DMS153 treated with DMSO at 0.1 percent for 48 hours (cell line): Measurements from ENCODE around the gene SHISA4.
"Not testable (repeated sequence)": the region's sequence is repeated elsewhere in the genome, so short reads cannot be mapped to it uniquely, and the experiment has no call there.

Experiments
- DNase-seq: peaks from one replicate; lab custom pipeline; 2025; ENCODE audit not compliant: unreplicated experiment; lab: John Stamatoyannopoulos, UW

SHISA4 gene

DNA sequence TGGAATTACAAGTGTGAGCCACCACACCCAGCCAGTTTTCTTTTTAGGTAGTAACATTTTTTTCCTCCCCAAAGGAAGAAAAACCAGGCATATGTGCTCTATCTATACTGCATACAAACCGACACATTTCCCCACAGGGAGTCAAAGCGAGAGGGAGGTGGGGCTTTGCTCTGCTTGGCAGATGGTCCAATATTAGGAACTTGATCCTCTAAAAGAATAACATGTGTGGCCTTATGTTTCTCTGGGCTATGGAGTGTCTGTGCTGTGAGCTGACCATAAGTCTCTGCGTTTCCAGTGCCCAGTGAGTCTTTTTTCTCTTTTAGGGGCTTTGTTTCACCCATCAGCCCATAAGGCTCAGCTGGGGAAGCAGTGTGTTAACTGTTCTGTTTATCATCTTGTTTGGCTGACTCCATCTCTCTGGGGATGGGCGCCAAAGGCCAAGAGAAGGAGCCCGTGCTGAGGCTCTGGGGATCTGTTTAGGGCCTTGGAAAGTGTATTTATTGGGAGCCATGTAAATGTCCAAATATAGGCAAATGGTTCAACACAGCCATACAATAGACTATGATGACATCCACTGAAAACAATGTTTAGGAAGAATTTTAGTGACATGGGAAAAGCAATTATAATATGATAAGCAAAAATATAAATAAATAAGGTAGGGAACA lies 37.4 kb downstream of the SHISA4 start:
- no peak for DNase-seq

DNA sequence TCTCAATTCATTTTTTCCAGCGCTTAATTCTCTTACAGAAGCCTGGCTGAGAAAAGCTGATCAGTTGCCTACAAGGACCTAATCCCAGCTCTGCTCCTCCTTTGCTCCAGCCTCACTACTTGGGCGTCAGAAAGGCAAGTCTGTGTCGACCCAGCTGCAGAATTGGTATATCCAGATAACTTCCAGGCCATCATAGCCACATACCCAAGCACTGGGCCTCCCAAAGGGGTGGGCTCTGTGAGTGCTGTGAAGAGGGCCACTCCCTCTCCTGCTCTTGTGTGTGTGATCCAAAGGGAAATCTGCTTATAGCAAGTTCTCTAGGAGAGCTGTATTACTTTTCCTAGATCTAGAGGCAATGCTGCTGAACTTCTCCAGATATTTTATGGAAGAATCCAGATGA lies 39.6 kb downstream of the SHISA4 start:
- DNase-seq = no peak

DNA sequence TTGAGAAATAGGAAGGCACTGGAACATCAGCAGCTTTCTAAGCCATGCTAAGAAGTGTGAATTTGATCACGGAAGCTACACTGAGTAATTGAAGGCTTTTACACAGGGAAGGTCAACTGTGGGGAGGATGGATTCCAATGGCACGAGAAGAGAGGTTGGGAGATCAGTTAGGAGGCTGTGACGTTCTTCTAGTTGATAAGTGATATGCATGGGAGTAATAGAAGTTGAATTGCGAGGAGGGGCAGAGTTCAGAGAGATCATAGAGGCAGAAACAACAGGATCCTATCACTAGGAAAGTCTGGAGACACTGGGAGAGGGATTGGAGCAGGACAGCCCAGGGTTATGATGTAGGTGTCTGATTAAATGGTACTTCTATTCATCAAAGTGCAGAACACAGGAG lies 41.4 kb downstream of the SHISA4 start:
- DNase-seq = no peak

DNA sequence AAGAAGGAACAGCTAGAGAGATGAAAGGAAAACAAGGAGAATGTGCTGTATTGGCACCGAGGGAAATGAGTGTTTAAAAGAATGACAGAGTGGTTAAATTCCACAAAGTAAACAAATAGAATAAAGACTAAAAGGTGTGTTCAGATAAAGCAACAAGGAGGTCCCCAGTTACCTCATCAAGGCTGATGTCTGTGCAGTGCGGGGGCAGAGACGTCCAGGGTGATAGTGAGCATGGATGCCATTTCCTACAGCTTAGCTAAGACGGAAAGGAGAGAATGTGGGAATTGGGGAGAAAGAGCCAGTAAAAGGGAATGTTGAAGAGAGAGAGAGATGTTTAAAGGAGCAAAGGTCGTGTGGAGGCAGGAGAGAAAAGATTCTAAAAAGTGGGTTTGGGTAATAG lies 42.1 kb downstream of the SHISA4 start:
- DNase-seq = no peak

DNA sequence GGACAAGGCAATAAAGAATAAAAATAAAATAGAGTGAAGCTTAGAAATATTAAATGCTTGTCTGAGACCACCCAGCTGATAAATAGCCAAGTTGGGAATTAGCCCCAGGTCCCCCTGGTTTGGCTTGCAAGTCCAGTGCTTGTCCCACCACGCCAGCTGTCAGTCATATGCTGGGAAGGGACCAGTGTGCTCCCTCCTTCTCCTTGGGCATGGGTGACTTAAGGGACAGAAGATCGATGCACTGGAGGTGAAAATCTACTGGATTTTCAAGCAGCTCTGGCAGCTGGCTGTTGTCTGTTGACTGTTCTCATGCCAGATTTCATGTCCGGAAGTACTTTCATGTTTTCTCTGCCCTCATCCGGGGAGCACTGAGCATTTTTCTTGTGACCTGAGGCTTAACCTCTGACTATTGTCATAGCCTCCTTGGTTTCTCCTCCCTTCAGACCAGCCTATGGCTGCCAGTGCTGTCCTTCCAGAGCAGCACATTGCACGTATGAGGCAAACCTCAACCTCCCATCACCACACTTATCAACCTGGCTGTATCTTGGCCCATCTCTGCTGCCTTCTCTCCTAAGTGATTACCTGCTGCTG lies 45.2 kb downstream of the SHISA4 start:
- DNase-seq = no peak

DNA sequence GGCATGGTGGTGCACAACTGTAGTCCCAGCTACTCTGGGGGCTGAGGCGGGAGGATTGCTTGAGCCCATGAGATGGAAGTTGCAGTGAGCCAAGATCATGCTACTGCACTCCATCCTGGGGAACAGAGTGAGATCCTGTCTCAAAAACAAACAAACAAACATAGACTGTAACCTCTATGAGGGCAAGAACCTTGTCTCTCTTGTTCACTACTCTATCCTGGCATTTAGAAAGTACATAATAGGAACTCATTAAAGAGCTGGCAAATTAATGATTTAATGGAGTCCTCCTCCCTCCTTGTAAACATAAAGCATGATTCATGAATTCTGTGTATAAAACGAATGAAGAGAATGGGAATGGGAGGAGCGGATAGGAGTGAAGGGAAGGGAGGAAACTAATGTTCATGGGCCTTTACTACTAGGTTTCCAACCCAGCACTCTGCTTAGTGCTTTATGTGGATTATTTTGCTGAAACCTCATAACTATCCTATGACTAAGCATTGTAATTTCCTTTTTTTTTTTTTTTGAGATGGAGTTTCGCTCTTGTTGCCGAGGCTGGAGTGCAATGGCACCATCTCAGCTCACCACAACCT lies 49.0 kb downstream of the SHISA4 start:
- no peak for DNase-seq

DNA sequence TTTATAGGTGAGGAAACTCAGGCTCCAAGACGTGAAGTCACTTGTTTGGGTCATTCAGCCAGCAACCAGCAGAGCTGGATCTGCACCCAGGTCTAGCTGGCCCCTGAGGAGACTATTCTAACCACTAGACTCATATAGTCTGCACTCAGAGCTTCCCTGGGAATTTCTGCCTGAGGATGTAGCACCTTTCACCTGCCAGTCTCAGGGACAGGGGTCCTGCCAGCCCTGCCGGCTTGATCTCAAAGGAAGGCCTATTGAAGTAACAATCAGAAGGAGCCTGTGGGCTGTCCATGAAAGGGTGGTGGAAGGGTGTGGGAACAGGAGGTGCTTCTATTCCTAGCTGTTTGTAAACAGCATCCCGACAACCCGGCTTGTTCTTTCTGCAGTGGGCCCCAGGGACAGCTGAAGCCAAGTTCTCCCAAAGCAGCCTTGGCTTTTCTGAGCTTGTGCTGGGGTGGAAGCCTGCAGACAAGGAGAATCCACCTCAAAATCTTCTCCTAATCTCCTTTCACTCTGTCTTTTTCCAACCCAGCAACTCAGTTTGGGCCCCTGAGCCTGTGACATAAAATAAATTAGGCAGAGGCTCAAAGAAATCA lies 49.8 kb downstream of the SHISA4 start:
- no peak for DNase-seq

DNA sequence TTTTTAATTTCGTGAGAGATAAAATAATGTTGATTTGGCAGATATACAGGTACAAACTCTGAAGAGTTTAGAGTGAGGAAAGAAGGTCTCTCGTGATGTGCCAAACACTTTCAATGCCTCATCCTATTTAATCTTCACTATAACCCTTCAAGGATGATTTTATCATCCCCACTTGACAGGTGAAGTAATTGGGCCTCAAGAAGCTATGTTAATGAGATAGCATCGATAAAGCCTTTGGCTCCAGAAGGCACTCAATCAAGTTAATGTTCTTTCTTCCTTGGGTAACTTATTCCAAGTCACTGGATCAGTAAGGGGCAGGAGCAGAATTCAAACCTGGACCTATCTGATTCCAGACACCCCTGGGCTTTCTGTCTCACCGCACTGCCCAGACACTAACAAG lies 50.5 kb downstream of the SHISA4 start:
- DNase-seq = no peak

DNA sequence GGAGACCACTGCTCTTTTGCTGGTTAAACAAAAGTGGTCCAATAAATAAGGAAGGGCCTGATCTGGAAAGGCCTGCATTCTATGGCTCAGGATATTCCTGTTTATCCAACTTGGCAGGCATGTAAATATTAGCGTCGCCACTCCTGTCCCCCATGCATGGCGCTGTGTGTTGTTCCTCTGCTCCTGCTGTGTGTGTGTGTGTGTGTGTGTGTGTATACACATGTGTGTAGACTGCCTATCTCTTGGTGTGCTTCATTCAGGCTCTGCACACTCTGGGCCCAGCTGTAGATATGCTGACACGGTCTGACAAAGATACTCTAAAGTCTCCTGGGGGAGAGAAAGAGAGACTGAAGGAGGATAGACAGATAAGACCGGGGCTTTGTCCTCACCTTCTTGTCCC lies 50.9 kb downstream of the SHISA4 start:
- no peak for DNase-seq

DNA sequence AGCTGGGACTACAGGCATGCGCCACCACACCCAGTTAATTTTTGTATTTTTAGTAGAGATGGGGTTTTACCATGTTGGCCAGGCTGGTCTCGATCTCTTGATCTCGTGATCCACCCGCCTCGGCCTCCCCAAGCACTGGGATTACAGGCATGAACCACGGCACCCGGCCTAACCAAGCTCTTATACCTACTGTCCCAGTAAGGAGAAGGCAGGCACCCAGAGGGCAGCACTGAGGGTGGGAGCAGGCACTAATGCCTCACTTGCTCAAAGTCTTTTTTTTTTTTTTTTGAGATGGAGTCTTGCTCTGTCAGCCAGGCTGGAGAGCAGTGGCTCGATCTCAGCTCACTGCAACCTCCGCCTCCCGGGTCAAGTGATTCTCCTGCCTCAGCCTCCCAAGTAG lies 51.6 kb downstream of the SHISA4 start:
- not testable (repeated sequence) for DNase-seq

DNA sequence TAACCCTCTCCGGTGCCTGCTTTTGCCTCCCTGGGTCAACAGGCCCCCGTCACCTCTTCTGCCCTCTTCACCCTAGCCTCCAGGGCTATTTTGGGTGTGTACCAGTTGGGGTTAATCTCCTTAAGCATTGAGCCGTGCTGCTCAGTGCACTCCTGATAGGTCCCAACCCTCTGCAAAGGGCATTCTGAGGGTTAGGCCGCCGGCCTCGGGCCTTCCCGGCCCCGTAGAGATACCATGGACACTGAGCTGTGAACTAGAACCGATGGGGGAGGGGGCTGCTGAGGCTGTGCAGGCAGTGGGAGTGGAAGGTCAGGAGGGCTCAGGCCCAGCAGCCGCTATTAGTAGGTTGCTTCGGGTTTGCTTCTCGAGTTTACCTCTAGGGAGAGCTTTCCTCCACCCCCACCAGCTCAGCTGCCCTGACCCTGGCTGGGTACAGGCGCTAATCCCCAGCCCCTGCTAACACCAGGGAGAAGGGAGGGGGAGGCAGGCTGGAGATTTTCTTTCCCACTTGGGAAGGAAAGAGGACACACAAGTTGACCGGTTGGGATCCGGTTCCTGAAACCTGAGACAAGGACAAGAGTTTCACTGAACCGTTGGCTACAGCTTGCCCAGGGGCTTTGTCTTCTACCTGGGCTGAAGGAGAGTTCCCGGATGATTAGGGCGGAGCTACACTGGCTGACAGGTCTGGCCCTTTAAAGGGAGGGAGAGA lies 52.9 kb downstream of the SHISA4 start:
- DNase-seq = no peak

DNA sequence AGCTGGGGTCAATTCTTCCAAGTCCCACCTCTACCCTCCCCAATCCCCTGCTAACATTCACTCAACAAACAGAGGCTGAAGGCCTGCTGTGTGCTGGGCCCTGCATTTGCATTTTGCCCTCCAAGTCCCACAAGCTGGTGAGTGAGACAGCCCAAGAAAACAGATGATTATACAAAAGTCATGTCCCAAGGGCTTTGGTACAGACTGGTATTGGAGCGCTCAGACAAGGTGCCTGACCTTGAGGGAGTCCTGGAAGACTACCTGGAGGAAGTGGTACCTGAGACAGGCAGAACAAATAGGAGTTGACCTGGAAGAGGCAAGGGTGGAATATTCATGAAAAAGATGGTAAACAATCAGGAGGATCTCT lies 53.4 kb downstream of the SHISA4 start:
- no peak for DNase-seq
